HG03064 (cell line): ENCODE results near the gene NUMBL.
"Not testable (repeated sequence)": the region's sequence is repeated elsewhere in the genome, so short reads cannot be mapped to it uniquely, and the experiment has no call there.

Source experiments
- ATAC-seq: cut with Tn5 transposase; IDR thresholded peaks from one replicate; pipeline ENCODE4 v1.9.1; 2021; ENCODE audit warnings: low read depth; ENCODE audit not compliant: unreplicated experiment

NUMBL gene

DNA sequence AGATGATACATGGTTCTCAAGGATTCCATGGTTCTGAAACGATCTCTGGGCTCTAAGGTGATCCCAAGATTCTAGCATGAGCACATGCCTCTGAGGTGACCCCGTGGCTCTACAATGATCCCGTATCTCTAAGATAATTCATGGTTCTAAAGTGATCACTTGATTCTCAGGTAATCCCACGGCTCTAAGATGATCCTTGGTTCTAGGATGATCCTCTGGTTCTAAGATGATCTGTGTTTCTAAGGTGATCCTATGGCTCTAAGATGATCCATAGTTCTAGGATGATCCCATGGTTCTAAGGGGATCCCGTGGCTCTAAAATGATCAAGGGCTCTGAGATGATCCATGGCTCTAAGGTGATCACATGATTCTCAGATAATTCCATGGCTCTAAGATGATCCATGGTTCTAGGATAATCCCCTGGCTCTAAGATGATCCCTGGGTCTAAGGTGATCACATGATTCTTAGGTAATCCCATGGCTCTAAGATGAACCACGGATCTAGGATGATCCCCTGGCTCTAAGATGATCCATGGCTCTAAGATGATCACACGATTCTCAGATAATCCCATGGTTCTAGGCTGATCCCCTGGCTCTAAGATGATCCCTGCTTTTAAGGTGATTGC, 21.3 kb downstream of the NUMBL start:
- ATAC-seq: no peak

DNA sequence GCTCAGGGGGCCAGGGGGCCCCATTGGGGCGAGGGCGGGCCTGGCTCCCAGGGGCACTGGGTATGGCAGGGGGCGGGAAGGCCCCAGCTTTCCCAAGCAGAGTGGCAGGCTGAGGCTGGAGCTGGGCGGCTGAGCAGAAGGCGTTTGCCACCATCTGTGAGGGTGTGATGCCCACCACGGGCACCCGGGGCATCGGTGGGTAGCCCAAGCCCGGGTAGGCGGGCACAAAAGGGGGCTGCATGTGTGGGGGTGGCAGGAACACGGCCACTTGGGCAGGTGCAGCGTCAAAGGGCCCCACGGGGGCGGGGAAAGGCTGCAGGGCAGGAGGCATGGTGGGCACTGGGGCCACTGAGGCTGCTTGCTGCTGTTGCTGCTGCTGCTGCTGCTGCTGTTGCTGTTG, 22.8 kb downstream of the NUMBL start:
- no peak for ATAC-seq

DNA sequence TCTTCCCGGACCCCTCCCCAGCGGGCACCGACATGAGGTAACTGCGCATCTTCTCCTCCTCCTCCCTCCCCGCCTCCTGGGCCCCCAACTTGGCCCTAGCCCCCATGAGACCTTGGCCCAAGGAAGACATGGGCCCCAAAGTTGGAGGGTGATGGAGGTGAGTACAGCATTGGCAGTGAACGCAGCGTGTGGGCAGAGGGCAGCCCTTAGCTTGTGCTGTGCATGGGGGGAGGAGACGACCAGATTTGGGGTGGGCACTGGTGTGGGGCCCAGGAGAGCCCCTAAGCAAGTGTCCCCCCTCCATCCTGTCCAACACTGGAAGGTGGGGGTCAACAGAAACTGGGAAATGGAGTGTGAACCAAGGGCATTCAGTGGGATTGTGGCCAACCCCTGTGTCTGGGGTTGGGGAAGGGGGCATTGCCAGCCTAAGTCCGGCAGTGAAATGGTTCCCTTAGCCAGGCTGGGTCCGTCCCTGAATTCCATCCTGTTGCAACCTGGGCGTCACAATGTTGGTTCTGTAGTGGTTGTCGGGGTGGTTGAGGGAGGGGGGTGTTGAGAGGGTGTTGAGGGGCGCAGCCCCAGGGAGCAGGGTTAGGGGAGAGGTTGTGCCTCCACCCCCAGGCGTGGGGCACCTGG, 23.5 kb downstream of the NUMBL start:
- ATAC-seq: no peak

DNA sequence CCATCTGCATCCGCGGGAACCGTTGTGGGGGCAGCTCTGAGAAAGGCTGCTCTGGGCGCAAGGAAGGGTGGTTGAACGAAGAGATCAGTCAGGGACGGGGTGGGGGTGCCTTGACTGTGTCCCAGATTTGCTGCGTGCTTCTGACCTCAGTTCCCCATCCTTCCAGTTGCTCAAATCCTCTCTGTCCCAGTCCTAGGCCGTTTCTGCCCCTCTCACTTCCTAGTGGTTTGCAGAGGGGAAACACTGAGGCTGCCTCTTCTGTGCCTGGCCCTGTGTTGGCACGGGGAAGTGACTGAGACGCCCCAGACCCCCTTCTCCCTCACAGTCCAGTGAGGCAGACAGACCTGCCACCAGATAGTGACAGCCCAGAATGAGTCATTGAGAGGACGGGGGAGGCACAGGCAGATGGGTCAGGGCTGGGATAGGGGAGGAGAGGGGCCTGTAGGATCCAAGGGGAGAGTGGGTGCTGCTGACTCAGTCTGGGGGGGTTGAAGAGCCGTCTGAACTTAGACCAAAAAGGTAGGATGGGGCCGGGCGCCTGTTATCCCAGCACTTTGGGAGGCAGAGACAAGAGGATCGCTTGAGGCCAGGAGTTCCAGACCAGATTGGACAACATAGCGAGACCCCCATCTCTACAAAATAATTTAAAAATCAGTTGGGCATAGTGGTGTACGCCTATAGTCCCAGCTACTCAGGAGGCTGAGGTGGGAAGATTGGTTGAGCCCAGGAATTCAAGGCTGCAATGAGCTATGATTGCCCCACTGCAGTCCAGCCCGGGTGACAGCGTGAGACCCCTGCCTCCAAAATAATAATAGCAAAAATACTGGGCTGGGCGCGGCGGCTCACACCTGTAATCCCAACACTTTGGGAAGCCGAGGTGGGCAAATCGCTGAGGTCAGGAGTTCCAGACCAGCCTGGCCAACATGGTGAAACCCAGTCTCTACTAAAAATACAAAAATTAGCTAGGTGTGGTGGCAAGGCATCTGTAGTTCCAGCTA, 26.5 kb downstream of the NUMBL start:
- ATAC-seq: no peak

GRCh38 chr19:40662925-40663694, 27.3 kb downstream of the NUMBL start:
- peak; percentile 52 for ATAC-seq

- ATAC-seq: no peak
These were observed 28.8 kb downstream of the NUMBL start for GRCh38 chr19:40661616-40662015.

GRCh38 chr19:40659566-40659965, 30.9 kb downstream of the NUMBL start:
- no peak for ATAC-seq

DNA sequence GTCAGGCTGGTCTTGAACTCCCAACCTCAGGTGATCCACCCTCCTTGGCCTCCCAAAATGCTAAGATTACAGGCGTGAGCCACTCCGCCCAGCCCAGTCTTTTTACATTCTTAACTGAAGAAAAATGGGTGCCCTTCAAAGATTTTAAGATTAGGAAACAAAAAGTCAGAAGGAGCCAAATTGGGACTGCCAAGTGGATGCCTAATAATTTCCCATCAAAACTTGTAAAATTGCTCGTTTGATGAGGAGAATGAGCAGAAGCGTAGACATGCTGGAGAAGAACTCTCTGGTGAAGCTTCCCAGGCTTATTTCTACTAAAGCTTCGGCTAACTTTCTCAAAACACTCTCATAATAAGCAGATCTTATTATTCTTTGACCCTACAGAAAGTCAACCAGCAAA, 31.3 kb downstream of the NUMBL start:
- no peak for ATAC-seq

GRCh38 chr19:40658031-40658430, 32.4 kb downstream of the NUMBL start:
- ATAC-seq: no peak

- ATAC-seq: not testable (repeated sequence)
These were observed 34.8 kb downstream of the NUMBL start for GRCh38 chr19:40655684-40656083.

DNA sequence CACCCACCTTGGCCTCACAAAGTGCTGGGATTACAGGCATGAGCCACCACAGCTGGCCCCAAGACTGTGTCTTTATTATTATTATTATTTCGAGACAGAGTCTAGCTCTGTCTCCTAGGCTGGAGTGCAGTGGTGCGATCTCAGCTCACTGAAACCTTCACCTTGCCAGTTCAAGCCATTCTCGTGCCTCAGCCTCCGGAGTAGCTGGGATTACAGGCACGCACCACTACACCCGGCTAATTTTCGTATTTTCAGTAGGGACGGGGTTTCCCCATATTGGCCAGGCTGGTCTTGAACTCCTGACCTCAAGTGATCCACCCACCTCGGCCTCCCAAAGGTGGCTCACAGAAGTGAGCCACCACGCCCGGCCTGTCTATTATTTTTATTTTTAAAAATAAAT, 38.1 kb downstream of the NUMBL start:
- not testable (repeated sequence) for ATAC-seq

DNA sequence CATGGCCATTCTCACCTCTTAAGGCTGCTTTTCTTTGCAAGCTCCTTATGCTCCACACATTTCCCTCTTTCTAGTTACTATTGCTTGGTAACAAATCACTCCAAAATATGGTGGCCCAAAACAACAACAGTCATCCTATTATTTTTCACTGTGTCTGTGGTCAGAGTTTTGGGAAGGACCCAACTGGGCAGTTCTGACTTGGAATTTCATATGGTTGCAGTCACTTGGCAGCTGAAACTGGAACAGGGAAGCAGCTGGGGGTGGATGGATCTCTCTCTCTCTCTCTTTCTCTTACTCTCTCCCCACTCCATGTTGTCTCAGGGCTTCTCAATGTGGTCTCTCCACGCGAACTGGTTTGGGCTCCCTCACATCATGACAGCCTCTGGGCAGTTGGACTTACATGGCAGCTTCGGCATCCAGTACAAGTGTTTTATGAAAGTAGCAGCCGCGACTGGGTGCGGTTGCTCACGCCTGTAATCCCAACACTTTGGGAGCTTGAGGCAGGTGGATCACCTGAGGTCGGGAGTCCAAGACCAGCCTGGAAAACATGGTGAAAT, 39.6 kb downstream of the NUMBL start:
- no peak for ATAC-seq

GRCh38 chr19:40649903-40650675, 40.4 kb downstream of the NUMBL start:
- ATAC-seq: not testable (repeated sequence)

- ATAC-seq: no peak
These were observed 43.7 kb downstream of the NUMBL start for GRCh38 chr19:40646743-40647254.

- no peak for ATAC-seq
These were observed 47.6 kb downstream of the NUMBL start for GRCh38 chr19:40642757-40643305.

GRCh38 chr19:40642051-40642706, 48.3 kb downstream of the NUMBL start:
- ATAC-seq: no peak

- no peak for ATAC-seq
These were observed 49.2 kb downstream of the NUMBL start for GRCh38 chr19:40641281-40641680.

- no peak for ATAC-seq
These were observed 49.7 kb downstream of the NUMBL start for GRCh38 chr19:40640744-40641143.

DNA sequence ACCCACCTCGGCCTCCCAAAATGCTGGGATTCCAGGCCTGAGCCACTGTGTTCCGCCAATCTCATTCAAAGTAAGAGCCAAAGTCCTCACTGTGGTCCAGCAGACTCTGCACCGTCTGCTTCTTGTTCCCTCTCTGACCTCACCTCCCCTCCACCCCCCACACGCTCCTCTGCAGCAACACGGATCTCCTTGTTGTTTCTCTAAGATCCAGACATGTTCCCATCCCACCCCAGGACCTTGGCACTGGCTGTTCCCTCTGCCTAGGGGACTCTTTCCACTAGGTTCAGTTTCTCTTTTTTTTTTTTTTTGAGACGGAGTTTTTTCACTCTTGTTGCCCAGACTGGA, 50.8 kb downstream of the NUMBL start:
- ATAC-seq: no peak
